Peyer's patch (tissue), 4 donors: ENCODE measurements around the gene NT5C1A.

Experiments
- CTCF ChIP-seq, 6 experiments: fragments of 450-650 bp in 4 of 6; fragments of 200-600 bp in 2 of 6; sonication (generic) in 1 of 6; IDR thresholded peaks; one replicate each; pipeline ENCODE4 v1.5.1; 2017 to 2019; ENCODE audit warnings: antibody characterized with exemption in 6 of 6, mild to moderate bottlenecking in 3 of 6, moderate library complexity in 1 of 6
- POLR2A ChIP-seq, 2 donors: fragments of 450-650 bp; IDR thresholded peaks; one replicate each; pipeline ENCODE4 v1.5.1; 2017; ENCODE audit warnings: antibody characterized with exemption in 2 of 2, mild to moderate bottlenecking in 2 of 2, moderate library complexity in 2 of 2

- TF ChIP-seq CTCF (IDR thresholded peaks at IDR 0.05) (no peak), POLR2A (IDR thresholded peaks at IDR 0.05) (no peak)
These were observed 39.1 kb downstream of the NT5C1A start for GRCh38 chr1:39632682-39633417.
